Measurements from ENCODE around the gene MGAT4D. TPM values are rescaled to one million over a fixed set of nuclear protein-coding genes. Genes with fewer than 3 reads are reported as not detected.
"Not testable (repeated sequence)": the region's sequence is repeated elsewhere in the genome, so short reads cannot be mapped to it uniquely, and the experiment has no call there.

The MGAT4D gene
- total RNA-seq, 3 donors from 2014 or later (not counting 1 experiment from before 2014, with no cell fraction given), result not detected

DNA sequence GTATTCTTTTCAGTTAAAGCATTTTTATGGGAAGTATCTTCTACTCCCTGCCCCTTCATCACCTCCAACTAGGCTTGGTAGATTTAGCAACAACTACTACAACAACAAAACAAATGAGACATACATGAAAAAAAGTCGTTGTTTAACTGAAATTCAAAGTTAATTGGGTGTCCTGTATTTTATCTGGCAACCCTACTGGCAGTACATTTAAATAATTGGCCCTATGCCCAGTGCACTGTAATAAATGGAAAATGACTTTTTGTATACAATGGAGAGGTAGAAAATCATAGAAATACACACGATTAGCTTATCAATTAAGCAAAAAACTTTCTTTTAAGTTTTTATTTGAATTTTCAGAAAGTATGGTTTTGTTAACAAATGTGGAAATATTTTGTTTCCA is 49.3 kb downstream of the MGAT4D start:
- no CpG with 5 or more reads among the region's 2 CpGs for WGBS (ENCODE audit: insufficient coverage)
- Histone ChIP-seq H3K27me3 (ENCODE audit: control insufficient read depth, insufficient read depth, low read length) (peaks cover 5% of the 10 kb centered on the region), H3K4me3 (ENCODE audit: low read length) (no peak overlapping the region), H3K36me3 (ENCODE audit: control insufficient read depth, insufficient read depth, low read length) (no peaks in the 10 kb centered on the region), H3K4me1 (ENCODE audit: control insufficient read depth, insufficient read depth, low read length) (no peaks in the 10 kb centered on the region), H3K9me3 (ENCODE audit: control insufficient read depth, insufficient read depth, low read length) (no peaks in the 10 kb centered on the region), H3K27ac (ENCODE audit: low read length) (no peak overlapping the region)
- ATAC-seq (no peak), DNase-seq (no peak)
- Mint-ChIP-seq H3K36me3 (no peaks in the 10 kb centered on the region), H3K4me3 (no peak overlapping the region), H3K4me1 (no peaks in the 10 kb centered on the region), H3K27ac (no peak overlapping the region), H3K27me3 (ENCODE audit: low read depth in 2 of 2) (peaks cover 13 to 17% of the 10 kb centered on the region in 2 donors), H3K9me3 (peaks cover 0 to 4% of the 10 kb centered on the region in 2 donors)
- intact Hi-C loops (cut with micrococcal nuclease), result no loop called here
- TF ChIP-seq, protein P1, sequence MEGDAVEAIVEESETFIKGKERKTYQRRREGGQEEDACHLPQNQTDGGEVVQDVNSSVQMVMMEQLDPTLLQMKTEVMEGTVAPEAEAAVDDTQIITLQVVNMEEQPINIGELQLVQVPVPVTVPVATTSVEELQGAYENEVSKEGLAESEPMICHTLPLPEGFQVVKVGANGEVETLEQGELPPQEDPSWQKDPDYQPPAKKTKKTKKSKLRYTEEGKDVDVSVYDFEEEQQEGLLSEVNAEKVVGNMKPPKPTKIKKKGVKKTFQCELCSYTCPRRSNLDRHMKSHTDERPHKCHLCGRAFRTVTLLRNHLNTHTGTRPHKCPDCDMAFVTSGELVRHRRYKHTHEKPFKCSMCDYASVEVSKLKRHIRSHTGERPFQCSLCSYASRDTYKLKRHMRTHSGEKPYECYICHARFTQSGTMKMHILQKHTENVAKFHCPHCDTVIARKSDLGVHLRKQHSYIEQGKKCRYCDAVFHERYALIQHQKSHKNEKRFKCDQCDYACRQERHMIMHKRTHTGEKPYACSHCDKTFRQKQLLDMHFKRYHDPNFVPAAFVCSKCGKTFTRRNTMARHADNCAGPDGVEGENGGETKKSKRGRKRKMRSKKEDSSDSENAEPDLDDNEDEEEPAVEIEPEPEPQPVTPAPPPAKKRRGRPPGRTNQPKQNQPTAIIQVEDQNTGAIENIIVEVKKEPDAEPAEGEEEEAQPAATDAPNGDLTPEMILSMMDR (IDR thresholded peaks at IDR 0.05), result no peak

DNA sequence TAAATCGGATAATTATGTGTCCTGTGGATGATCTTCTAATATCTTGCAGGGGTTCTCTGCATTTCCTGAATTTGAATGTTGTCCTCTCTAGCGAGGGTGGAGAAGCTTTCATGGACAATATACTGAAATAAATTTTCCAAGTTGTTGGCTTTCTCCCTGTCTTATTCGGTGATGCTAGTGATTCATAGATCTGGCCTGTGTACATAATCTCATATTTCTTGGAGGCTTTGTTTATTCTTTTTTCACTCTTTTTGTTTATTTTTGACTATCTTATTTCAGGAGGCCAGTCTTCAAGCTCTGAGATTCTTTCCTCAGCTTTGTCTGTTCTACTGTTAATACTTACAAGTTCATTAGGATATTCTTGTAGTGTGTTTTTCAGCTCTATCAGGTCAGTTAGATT is 49.9 kb downstream of the MGAT4D start:
- Mint-ChIP-seq H3K27me3 (ENCODE audit: low read depth in 2 of 2) (peaks cover 13 to 17% of the 10 kb centered on the region in 2 donors), H3K4me1 (no peaks in the 10 kb centered on the region), H3K36me3 (no peaks in the 10 kb centered on the region), H3K4me3 (no peak overlapping the region), H3K27ac (no peak overlapping the region), H3K9me3 (peaks cover 0 to 4% of the 10 kb centered on the region in 2 donors)
- no peaks in the 10 kb centered on the region for H3K9me3 ChIP-seq (ENCODE audit: control insufficient read depth, insufficient read depth, low read length)
- ATAC-seq (no peak), DNase-seq (no peak)
- 66% methylated on average over 2 of the region's 3 CpGs for WGBS (ENCODE audit: insufficient coverage)
- H3K4me1 ChIP-seq (ENCODE audit: control insufficient read depth, insufficient read depth, low read length), result no peaks in the 10 kb centered on the region
- TF ChIP-seq, protein P1 (IDR thresholded peaks at IDR 0.05), result no peak
- no peak overlapping the region for H3K4me3 ChIP-seq (ENCODE audit: low read length)
- peaks cover 5% of the 10 kb centered on the region for H3K27me3 ChIP-seq (ENCODE audit: control insufficient read depth, insufficient read depth, low read length)
- intact Hi-C loops (cut with micrococcal nuclease), result no loop called here
- no peak overlapping the region for H3K27ac ChIP-seq (ENCODE audit: low read length)
- no peaks in the 10 kb centered on the region for H3K36me3 ChIP-seq (ENCODE audit: control insufficient read depth, insufficient read depth, low read length)

DNA sequence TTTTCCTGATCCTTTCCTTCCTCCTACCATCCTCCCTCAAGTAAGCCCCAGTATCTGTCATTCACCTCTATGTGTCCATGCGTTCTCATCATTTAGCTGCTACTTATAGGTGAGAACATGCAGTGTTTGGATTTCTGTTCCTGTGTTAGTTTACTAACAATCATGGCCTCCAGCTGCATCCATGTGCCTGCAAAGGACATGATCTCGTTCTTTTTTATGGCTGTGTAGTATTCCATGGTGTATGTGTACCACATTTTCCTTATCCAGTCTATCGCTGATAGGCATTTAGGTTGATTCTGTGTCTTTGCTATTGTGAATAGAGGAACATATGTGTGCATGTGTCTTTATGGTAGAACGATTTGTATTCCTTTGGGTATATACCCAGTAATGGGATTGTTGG is 53.7 kb downstream of the MGAT4D start:
- H3K4me1 Mint-ChIP-seq; H3K27me3 ChIP-seq (ENCODE audit: control insufficient read depth, insufficient read depth, low read length); H3K4me1 ChIP-seq (ENCODE audit: control insufficient read depth, insufficient read depth, low read length); H3K4me3 Mint-ChIP-seq; H3K36me3 ChIP-seq (ENCODE audit: control insufficient read depth, insufficient read depth, low read length); H3K9me3 ChIP-seq (ENCODE audit: control insufficient read depth, insufficient read depth, low read length); H3K9me3 Mint-ChIP-seq; H3K36me3 Mint-ChIP-seq; H3K4me3 ChIP-seq (ENCODE audit: low read length); intact Hi-C loops (cut with micrococcal nuclease); DNase-seq; ATAC-seq; H3K27ac ChIP-seq (ENCODE audit: low read length); H3K27ac Mint-ChIP-seq: not testable (repeated sequence)
- WGBS (ENCODE audit: insufficient coverage), result 89% methylated on average over 4 of the region's 4 CpGs
- H3K27me3 Mint-ChIP-seq (ENCODE audit: low read depth in 2 of 2), result peaks cover 13 to 23% of the 10 kb centered on the region in 2 donors

DNA sequence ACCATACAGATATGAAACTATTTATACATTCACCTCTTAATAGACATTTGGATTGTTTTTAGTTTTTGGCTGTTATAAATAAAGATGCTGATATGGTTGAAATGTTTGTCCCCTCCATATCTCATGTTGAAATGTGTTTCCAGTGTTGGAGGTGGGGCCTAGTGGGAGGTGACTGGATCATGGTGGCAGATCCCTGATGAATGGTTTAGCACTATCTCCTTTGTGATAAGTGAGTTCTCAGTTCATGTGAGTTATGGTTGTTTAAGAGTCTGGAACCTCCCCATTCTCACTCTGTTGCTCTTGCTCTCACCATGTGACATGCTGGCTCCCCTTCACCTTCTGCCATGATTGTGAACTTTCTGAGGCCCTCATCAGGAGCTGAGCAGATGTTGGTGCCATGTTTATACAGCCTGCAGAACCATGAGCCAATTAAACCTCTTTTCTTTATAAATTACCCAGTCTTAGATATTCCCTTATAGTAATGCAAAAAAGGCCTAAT is 58.4 kb downstream of the MGAT4D start:
- H3K4me3 Mint-ChIP-seq, result no peak overlapping the region
- Histone ChIP-seq H3K4me3 (ENCODE audit: low read length) (no peak overlapping the region), H3K36me3 (ENCODE audit: control insufficient read depth, insufficient read depth, low read length) (no peaks in the 10 kb centered on the region), H3K9me3 (ENCODE audit: control insufficient read depth, insufficient read depth, low read length) (no peaks in the 10 kb centered on the region), H3K27ac (ENCODE audit: low read length) (no peak overlapping the region), H3K27me3 (ENCODE audit: control insufficient read depth, insufficient read depth, low read length) (no peaks in the 10 kb centered on the region), H3K4me1 (ENCODE audit: control insufficient read depth, insufficient read depth, low read length) (no peaks in the 10 kb centered on the region)
- no peak for DNase-seq
- H3K4me1 Mint-ChIP-seq, result no peaks in the 10 kb centered on the region
- H3K9me3 Mint-ChIP-seq, result peaks cover 0 to 4% of the 10 kb centered on the region in 2 donors
- no peaks in the 10 kb centered on the region for H3K36me3 Mint-ChIP-seq
- intact Hi-C loops (cut with micrococcal nuclease), result no loop called here
- peaks cover 6 to 10% of the 10 kb centered on the region in 2 donors for H3K27me3 Mint-ChIP-seq (ENCODE audit: low read depth in 2 of 2)
- TF ChIP-seq, protein P1 (IDR thresholded peaks at IDR 0.05), result no peak
- no peak overlapping the region for H3K27ac Mint-ChIP-seq
- ATAC-seq, result no peak

All from natural killer cell (primary cell).